Osteoblast (primary cell): ENCODE measurements around the gene ADGRB3. TPM values are rescaled to one million over a fixed set of nuclear protein-coding genes. Genes with fewer than 3 reads are reported as not detected.

Source experiments
- DNase-seq: peaks from one replicate; pipeline ENCODE4 v3.0.0; 2011; ENCODE audit warnings: low spot score, mixed read lengths; ENCODE audit not compliant: insufficient read length; ENCODE audit errors: missing footprints
- H2AFZ ChIP-seq: 2 replicates; pipeline ENCODE4 v1.6.0; 2011; ENCODE audit warnings: mild to moderate bottlenecking, low read length
- H3K27ac ChIP-seq: 2 replicates; pipeline ENCODE4 v1.5.1; 2011; ENCODE audit warnings: mild to moderate bottlenecking, low read depth, low read length, moderate library complexity
- H3K27me3 ChIP-seq: 2 replicates; pipeline ENCODE4 v1.6.0; 2012; ENCODE audit warnings: mild to moderate bottlenecking, control low read depth, inconsistent platforms, low read length, moderate library complexity; ENCODE audit not compliant: insufficient read depth
- H3K36me3 ChIP-seq: 2 replicates; pipeline ENCODE4 v1.5.1; 2011; ENCODE audit warnings: mild to moderate bottlenecking, low read length, control low read depth, moderate library complexity; ENCODE audit not compliant: insufficient read depth
- H3K4me1 ChIP-seq: 2 replicates; pipeline ENCODE4 v1.5.1; 2011; ENCODE audit warnings: mild to moderate bottlenecking, low read length, control low read depth, moderate library complexity; ENCODE audit not compliant: insufficient read depth
- H3K4me2 ChIP-seq: 2 replicates; pipeline ENCODE4 v1.6.0; 2011; ENCODE audit warnings: mild to moderate bottlenecking, low read length; ENCODE audit not compliant: insufficient read depth
- H3K4me3 ChIP-seq: fragments of 200-600 bp; sonication (generic); 3 replicates; pipeline ENCODE4 v1.5.1; 2012; ENCODE audit warnings: mild to moderate bottlenecking, low read length, inconsistent platforms; ENCODE audit not compliant: insufficient read depth
- H3K79me2 ChIP-seq: 2 replicates; pipeline ENCODE4 v1.6.0; 2012; ENCODE audit warnings: mild to moderate bottlenecking, low read length, control low read depth, inconsistent platforms; ENCODE audit not compliant: insufficient read depth
- H3K9me3 ChIP-seq: 2 replicates; pipeline ENCODE4 v1.5.1; 2011; ENCODE audit warnings: low read depth, low read length, control low read depth
- H4K20me1 ChIP-seq: 2 replicates; pipeline ENCODE4 v1.6.0; 2012; ENCODE audit warnings: mild to moderate bottlenecking, low read length, control low read depth; ENCODE audit not compliant: insufficient read depth
- CTCF ChIP-seq: IDR thresholded peaks from 2 replicates; pipeline ENCODE4 v1.5.1; 2011; ENCODE audit warnings: mild to moderate bottlenecking, low read depth, low read length, moderate library complexity; ENCODE audit errors: extremely low read depth
- total RNA-seq: library from RNA; depleted of rRNA; stranded (reverse); fragments of >200 nt; gene quantifications from 2 replicates; pipeline ENCODE4 v1.2.3, GENCODE V29; 2012

Gene ADGRB3
- total RNA-seq, 1 donor: not detected

GRCh38 chr6:69100772-69101171 is 465.7 kb downstream of the ADGRB3 start:
- Histone ChIP-seq H2AFZ (no peak overlapping the region), H3K4me2 (no peak overlapping the region), H3K4me3 (no peak overlapping the region), H3K27me3 (no peaks in the 10 kb centered on the region), H3K79me2 (no peaks in the 10 kb centered on the region), H3K36me3 (no peaks in the 10 kb centered on the region), H3K27ac (no peak overlapping the region), H3K9me3 (no peaks in the 10 kb centered on the region), H4K20me1 (no peaks in the 10 kb centered on the region), H3K4me1 (no peaks in the 10 kb centered on the region)
- DNase-seq: no peak
- TF ChIP-seq CTCF: no peak

GRCh38 chr6:69102416-69102815 is 467.3 kb downstream of the ADGRB3 start:
- no peaks in the 10 kb centered on the region for H3K9me3 ChIP-seq

DNA sequence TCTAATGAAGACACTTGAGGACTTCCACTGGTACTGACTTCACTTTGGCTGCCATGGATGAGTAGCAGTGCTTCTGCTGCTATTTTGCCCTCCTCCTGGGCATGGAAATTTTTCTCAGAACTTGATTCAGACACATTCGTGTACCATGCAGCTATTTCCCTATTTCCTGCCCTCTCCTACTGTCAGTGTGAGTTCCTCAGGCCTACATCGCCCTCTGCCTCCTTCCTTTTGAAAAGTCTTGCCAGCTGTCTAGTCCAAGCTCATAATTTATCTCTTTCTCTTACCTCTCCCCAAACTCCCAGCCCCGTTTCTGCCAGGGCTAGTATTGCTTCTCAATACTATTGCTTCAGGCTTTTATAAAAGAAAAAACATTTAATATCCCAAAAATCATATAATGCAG is 470.2 kb downstream of the ADGRB3 start:
- H3K79me2 ChIP-seq: no peaks in the 10 kb centered on the region
- H2AFZ ChIP-seq: no peak overlapping the region
- no peaks in the 10 kb centered on the region for H3K4me1 ChIP-seq
- H3K36me3 ChIP-seq: no peaks in the 10 kb centered on the region
- DNase-seq: no peak
- no peaks in the 10 kb centered on the region for H3K9me3 ChIP-seq
- H3K27me3 ChIP-seq: no peaks in the 10 kb centered on the region
- no peaks in the 10 kb centered on the region for H4K20me1 ChIP-seq
- peak; percentile 25 for TF ChIP-seq CTCF
- no peak overlapping the region for H3K4me3 ChIP-seq
- H3K27ac ChIP-seq: no peak overlapping the region
- no peak overlapping the region for H3K4me2 ChIP-seq

More at GRCh38 chr6:69102416-69102815, 467.3 kb downstream of the ADGRB3 start:
- H3K27me3 ChIP-seq: no peaks in the 10 kb centered on the region
- no peaks in the 10 kb centered on the region for H3K79me2 ChIP-seq
- H3K4me1 ChIP-seq: no peaks in the 10 kb centered on the region
- H3K27ac ChIP-seq: no peak overlapping the region
- no peak overlapping the region for H3K4me2 ChIP-seq
- H4K20me1 ChIP-seq: no peaks in the 10 kb centered on the region
- no peak for DNase-seq
- TF ChIP-seq CTCF: no peak
- H3K4me3 ChIP-seq: no peak overlapping the region
- no peaks in the 10 kb centered on the region for H3K36me3 ChIP-seq
- H2AFZ ChIP-seq: no peak overlapping the region

DNA sequence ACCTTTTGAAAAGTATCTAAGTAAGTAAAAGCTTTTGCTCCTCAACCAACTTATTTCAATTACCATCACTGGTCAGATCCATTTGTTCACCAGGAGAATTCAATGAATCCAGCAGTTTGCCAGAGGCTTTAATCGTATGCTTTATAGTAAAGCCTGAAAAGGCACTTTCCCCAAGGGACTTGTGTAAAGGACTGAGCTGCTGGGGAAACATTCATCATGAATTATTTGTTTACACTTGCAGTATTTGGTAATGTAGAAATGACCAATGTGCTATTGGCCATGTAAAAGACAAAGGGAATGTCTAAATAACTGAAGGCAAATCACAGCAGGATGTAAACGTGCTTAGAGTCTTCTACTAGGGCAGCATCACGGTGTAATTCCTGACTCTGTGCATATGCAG is 471.4 kb downstream of the ADGRB3 start:
- Histone ChIP-seq H4K20me1 (no peaks in the 10 kb centered on the region), H3K27ac (no peak overlapping the region), H2AFZ (no peak overlapping the region), H3K4me3 (no peak overlapping the region), H3K9me3 (no peaks in the 10 kb centered on the region), H3K36me3 (no peaks in the 10 kb centered on the region), H3K79me2 (no peaks in the 10 kb centered on the region), H3K27me3 (no peaks in the 10 kb centered on the region), H3K4me2 (no peak overlapping the region), H3K4me1 (no peaks in the 10 kb centered on the region)
- no peak for DNase-seq
- no peak for TF ChIP-seq CTCF
